Effector memory CD8-positive, alpha-beta T cell (primary cell): ENCODE measurements around the gene EMD.

Source experiments
- ATAC-seq: fragments of 150-1000 bp; cut with Tn5 transposase; replicated peaks from 2 replicates; pipeline ENCODE4 v1.10.0; 2021; ENCODE audit warnings: mild to moderate bottlenecking, moderate library complexity
- DNase-seq, 3 experiments: peaks; one replicate each; pipeline ENCODE4 v3.0.0; 2021
- H3K27ac Mint-ChIP-seq, 2 donors: one replicate each; pipeline ENCODE4 v1.8.0; 2022; ENCODE audit warnings: mild to moderate bottlenecking in 2 of 2, mixed read lengths in 2 of 2, moderate library complexity in 2 of 2
- H3K27me3 Mint-ChIP-seq, 2 donors: one replicate each; pipeline ENCODE4 v1.8.0; 2022; ENCODE audit warnings: mixed read lengths in 2 of 2
- H3K36me3 Mint-ChIP-seq: one replicate; pipeline ENCODE4 v1.8.0; 2022; ENCODE audit warnings: mild to moderate bottlenecking, moderate library complexity, mixed read lengths; ENCODE audit not compliant: insufficient read depth
- H3K4me1 Mint-ChIP-seq, 2 donors: one replicate each; pipeline ENCODE4 v1.8.0; 2022; ENCODE audit warnings: low read depth in 2 of 2, mixed read lengths in 2 of 2
- H3K4me3 Mint-ChIP-seq, 2 donors: one replicate each; pipeline ENCODE4 v1.8.0; 2022; ENCODE audit warnings: mild to moderate bottlenecking in 2 of 2, mixed read lengths in 2 of 2, moderate library complexity in 2 of 2
- H3K9me3 Mint-ChIP-seq, 2 donors: one replicate each; pipeline ENCODE4 v1.8.0; 2022; ENCODE audit warnings: mixed read lengths in 2 of 2

The EMD gene

GRCh38 chrX:154359362-154360154 is 19.5 kb upstream of the EMD start:
- Mint-ChIP-seq H3K27me3 (no peaks in the 10 kb centered on the region), H3K4me1 (peaks cover 6 to 28% of the 10 kb centered on the region in 2 donors), H3K27ac (peak overlapping the region in 1 of 2 donors; percentile 98), H3K9me3 (no peaks in the 10 kb centered on the region), H3K4me3 (peak overlapping the region in 1 of 2 donors; percentile 27), H3K36me3 (peaks cover 100% of the 10 kb centered on the region)
- no peak for DNase-seq
- no peak for ATAC-seq

GRCh38 chrX:154360155-154360713 is 18.9 kb upstream of the EMD start:
- Mint-ChIP-seq H3K9me3 (no peaks in the 10 kb centered on the region), H3K4me1 (peaks cover 6 to 34% of the 10 kb centered on the region in 2 donors), H3K4me3 (peak overlapping the region; percentile 20 to 55), H3K27ac (peak overlapping the region in 1 of 2 donors; percentile 98), H3K36me3 (peaks cover 100% of the 10 kb centered on the region), H3K27me3 (no peaks in the 10 kb centered on the region)
- ATAC-seq (no peak), DNase-seq (no peak)

GRCh38 chrX:154362085-154362742 is 16.9 kb upstream of the EMD start:
- H3K4me3 Mint-ChIP-seq = peak overlapping the region in 1 of 2 donors; percentile 55
- DNase-seq (no peak), ATAC-seq (no peak)
- H3K36me3 Mint-ChIP-seq = peaks cover 100% of the 10 kb centered on the region
- peak overlapping the region in 1 of 2 donors; percentile 98 for H3K27ac Mint-ChIP-seq
- no peaks in the 10 kb centered on the region for H3K27me3 Mint-ChIP-seq
- H3K9me3 Mint-ChIP-seq = no peaks in the 10 kb centered on the region
- peaks cover 6 to 27% of the 10 kb centered on the region in 2 donors for H3K4me1 Mint-ChIP-seq

GRCh38 chrX:154363706-154364439 is 15.2 kb upstream of the EMD start:
- Mint-ChIP-seq H3K4me3 (peak overlapping the region in 1 of 2 donors; percentile 40), H3K27me3 (no peaks in the 10 kb centered on the region), H3K4me1 (peaks cover 6 to 24% of the 10 kb centered on the region in 2 donors), H3K27ac (peak overlapping the region in 1 of 2 donors; percentile 98), H3K36me3 (peaks cover 100% of the 10 kb centered on the region), H3K9me3 (no peaks in the 10 kb centered on the region)
- ATAC-seq (no peak), DNase-seq (no peak)

- DNase-seq (no peak), ATAC-seq (no peak)
- peaks cover 6 to 22% of the 10 kb centered on the region in 2 donors for H3K4me1 Mint-ChIP-seq
- H3K9me3 Mint-ChIP-seq = no peaks in the 10 kb centered on the region
- peak overlapping the region; percentile 45 to 59 for H3K4me3 Mint-ChIP-seq
- H3K27me3 Mint-ChIP-seq = no peaks in the 10 kb centered on the region
- peaks cover 100% of the 10 kb centered on the region for H3K36me3 Mint-ChIP-seq
- peak overlapping the region; percentile 68 to 98 for H3K27ac Mint-ChIP-seq
These were observed 14.0 kb upstream of the EMD start for GRCh38 chrX:154365052-154365600.

- no peak for ATAC-seq
- no peaks in the 10 kb centered on the region for H3K27me3 Mint-ChIP-seq
- H3K9me3 Mint-ChIP-seq = no peaks in the 10 kb centered on the region
- peak overlapping the region in 1 of 2 donors; percentile 19 for H3K4me3 Mint-ChIP-seq
- DNase-seq = no peak
- peak overlapping the region in 1 of 2 donors; percentile 98 for H3K27ac Mint-ChIP-seq
- H3K4me1 Mint-ChIP-seq = peaks cover 6 to 21% of the 10 kb centered on the region in 2 donors
- peaks cover 100% of the 10 kb centered on the region for H3K36me3 Mint-ChIP-seq
These were observed 13.0 kb upstream of the EMD start for GRCh38 chrX:154365997-154366665.

- Mint-ChIP-seq H3K9me3 (no peaks in the 10 kb centered on the region), H3K27ac (peak overlapping the region; percentile 83 to 98), H3K4me3 (peak overlapping the region in 1 of 2 donors; percentile 59), H3K36me3 (peaks cover 96% of the 10 kb centered on the region), H3K4me1 (peaks cover 6 to 21% of the 10 kb centered on the region in 2 donors), H3K27me3 (no peaks in the 10 kb centered on the region)
- no peak for DNase-seq
- ATAC-seq = no peak
These were observed 12.4 kb upstream of the EMD start for GRCh38 chrX:154366666-154367055.

- no peak for ATAC-seq
- Mint-ChIP-seq H3K36me3 (peaks cover 91% of the 10 kb centered on the region), H3K4me1 (peaks cover 11 to 21% of the 10 kb centered on the region in 2 donors), H3K4me3 (peak overlapping the region; percentile 86 to 92), H3K9me3 (no peaks in the 10 kb centered on the region), H3K27ac (peak overlapping the region; percentile 95 to 98), H3K27me3 (no peaks in the 10 kb centered on the region)
- DNase-seq = no peak
These were observed 11.4 kb upstream of the EMD start for GRCh38 chrX:154367474-154368308.

GRCh38 chrX:154368630-154369448 is 10.3 kb upstream of the EMD start:
- H3K4me3 Mint-ChIP-seq = peak overlapping the region; percentile 86 to 92
- no peaks in the 10 kb centered on the region for H3K9me3 Mint-ChIP-seq
- H3K4me1 Mint-ChIP-seq = peaks cover 16 to 19% of the 10 kb centered on the region in 2 donors
- peaks cover 81% of the 10 kb centered on the region for H3K36me3 Mint-ChIP-seq
- no peaks in the 10 kb centered on the region for H3K27me3 Mint-ChIP-seq
- ATAC-seq (peak; percentile 63), DNase-seq (peak; percentile 88 to 92 (median 89))
- H3K27ac Mint-ChIP-seq = peak overlapping the region; percentile 95 to 98

GRCh38 chrX:154369449-154370299 is 9.4 kb upstream of the EMD start:
- Mint-ChIP-seq H3K36me3 (peaks cover 72% of the 10 kb centered on the region), H3K9me3 (no peaks in the 10 kb centered on the region), H3K4me1 (peaks cover 16 to 18% of the 10 kb centered on the region in 2 donors), H3K27ac (peak overlapping the region; percentile 95 to 98), H3K27me3 (no peaks in the 10 kb centered on the region), H3K4me3 (peak overlapping the region; percentile 86 to 92)
- DNase-seq = peak; percentile 67 to 68 (median 67)
- peak; percentile 21 for ATAC-seq
